Hepatocyte (in vitro differentiated cells): ENCODE data around the gene C12orf56.

ENCODE experiments used
- CTCF ChIP-seq: fragments of 200-600 bp; sonication (generic); IDR thresholded peaks from 2 replicates; pipeline ENCODE4 v1.5.1; 2016; ENCODE audit warnings: antibody characterized with exemption, mild to moderate bottlenecking; ENCODE audit not compliant: poor library complexity
- EZH2 ChIP-seq: fragments of 200-600 bp; sonication (generic); IDR thresholded peaks from 2 replicates; pipeline ENCODE4 v1.6.1; 2016; ENCODE audit warnings: antibody characterized with exemption, mild to moderate bottlenecking, borderline replicate concordance
- EZH2phosphoT487 ChIP-seq: fragments of 200-600 bp; sonication (generic); IDR thresholded peaks from one replicate; pipeline ENCODE4 v1.6.1; 2018; ENCODE audit warnings: antibody characterized with exemption, mild to moderate bottlenecking, low read depth, moderate library complexity; ENCODE audit not compliant: unreplicated experiment, severe bottlenecking

- TF ChIP-seq CTCF: no peak
- no peak for TF ChIP-seq EZH2
- no peak for TF ChIP-seq EZH2phosphoT487
Measured at GRCh38 chr12:64286521-64286920, 104.0 kb downstream of the C12orf56 start.
